Activated CD4-positive, CD25-positive, alpha-beta regulatory T cell treated with anti-CD3 and anti-CD28 coated beads, Interleukin-2, amount 50 U/mL, for 24 hours (primary cell): Measurements from ENCODE around the gene FRMD1.

ENCODE experiments used
- ATAC-seq, 2 donors: fragments of 150-1000 bp; cut with Tn5 transposase; one replicate each; pipeline ENCODE4 v1.10.0; 2021; ENCODE audit warnings: mild to moderate bottlenecking in 1 of 2, moderate library complexity in 1 of 2

FRMD1 gene

DNA sequence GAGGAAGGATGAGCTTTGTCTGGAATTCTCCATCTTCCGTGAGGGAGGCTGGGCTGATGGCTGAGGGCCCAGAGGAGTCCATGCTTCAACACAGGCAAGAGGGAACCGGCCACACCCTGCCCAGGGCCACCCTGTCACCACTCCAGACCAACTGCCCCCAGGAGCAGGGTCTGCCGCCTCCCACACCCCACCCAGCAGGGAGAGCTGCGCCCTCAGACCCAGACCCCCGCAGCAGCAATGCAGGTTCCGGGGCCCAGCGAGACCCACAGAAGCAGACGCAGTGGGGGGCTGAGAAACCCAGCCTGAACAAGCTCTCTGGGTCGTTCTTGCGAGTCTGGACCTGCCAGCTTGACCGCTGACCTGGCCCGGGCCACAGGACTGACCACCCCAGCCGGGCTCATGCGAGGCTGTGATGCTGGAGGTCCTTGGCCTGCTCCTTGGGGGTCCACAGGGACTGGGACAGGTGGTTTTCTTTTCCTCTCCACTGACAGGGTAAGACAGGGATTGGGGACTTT is 25.0 kb downstream of the FRMD1 start:
- no peak for ATAC-seq

- no peak for ATAC-seq
Measured at GRCh38 chr6:168053086-168053956, 25.7 kb downstream of the FRMD1 start.

DNA sequence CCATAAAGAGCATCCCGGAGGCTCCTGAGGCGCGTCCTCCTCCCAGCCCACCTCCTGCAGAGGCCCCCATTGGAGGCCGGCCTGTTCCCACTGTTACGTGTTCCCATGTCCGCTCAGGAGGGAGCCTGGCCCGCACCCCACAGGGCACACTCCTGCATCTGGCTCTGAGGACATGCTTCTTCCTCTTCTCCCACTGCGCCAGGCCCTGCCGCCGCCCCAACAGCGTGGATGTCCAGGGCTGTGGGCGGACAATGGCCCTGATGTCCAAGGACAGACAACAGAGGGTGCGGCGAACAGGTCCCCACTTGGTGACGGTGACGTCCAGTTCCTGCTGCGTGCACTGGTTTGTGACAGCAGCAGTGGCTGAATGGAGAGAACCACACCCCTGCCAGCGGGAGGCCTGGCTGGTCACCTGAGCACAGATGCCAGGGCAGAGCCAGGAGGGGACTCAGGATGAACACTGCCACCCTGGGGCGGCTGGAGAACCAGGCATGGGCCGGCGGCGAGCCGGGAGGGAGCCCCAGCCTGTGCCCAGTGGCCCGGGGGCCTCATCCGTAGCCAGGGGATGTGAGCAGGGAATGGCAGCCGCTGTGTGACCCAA is 26.6 kb downstream of the FRMD1 start:
- ATAC-seq = no peak

- ATAC-seq = no peak
Measured at GRCh38 chr6:168051648-168052047, 27.4 kb downstream of the FRMD1 start.

DNA sequence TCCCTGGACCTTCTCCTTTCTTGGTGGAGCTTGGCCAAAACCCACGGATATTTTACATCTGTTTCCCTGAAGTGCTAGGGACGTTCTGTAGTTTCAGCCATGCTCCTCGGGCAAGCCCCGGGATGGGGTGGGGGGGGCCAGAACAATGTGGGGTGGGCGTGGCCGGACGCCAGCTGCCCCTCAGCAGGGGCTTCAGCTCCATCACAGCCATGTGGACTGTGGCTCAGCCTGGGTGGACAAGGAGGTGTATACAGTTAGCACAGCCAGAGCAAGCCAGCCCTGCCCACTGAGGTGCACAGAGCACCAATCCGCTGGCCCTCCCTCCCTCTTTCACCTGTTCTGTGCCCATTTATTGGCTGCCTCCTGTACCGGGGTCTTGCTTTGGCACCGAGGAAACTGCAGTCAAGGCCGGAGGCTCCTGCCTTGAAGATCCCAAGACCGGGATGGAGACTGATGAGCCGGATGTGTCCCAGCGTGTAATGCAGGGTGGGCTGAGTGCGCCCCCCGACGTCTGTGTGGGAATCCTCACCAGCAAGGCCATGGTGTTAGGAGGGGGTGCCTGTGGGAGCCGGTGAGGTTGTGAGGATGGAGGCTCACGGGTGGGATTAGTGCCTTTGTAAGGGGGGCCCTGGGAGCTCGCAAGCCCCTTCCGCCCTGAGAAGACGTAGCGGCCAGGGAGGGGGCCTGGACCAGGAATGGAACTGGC is 28.0 kb downstream of the FRMD1 start:
- ATAC-seq = no peak

- ATAC-seq = no peak
Measured at GRCh38 chr6:168050225-168050880, 28.7 kb downstream of the FRMD1 start.

DNA sequence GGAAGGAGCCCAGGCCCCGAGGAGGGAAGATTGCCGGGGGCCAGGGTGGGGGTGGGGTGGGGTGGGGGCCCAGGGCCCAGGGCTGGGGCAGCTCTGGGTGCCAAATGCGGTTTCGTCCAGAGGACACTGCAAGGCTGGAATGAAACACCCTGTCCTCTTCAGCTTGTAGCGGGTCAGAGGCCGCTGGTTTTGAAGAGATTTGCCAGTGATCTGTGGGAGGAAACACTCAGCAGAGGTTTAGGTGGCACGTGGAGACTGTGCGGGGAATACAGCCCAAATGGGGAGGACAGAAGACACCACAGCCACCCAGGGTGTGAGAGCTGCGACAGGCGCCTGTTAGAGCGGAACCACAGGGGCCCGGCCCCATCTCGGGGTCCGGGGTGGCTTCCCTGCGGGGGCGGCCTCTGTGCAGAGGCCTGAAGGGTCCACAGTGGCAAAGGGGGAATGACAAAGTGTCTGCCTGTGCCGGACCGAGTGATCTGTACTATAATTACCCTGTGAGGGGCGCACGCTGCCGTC is 29.2 kb downstream of the FRMD1 start:
- no peak for ATAC-seq

DNA sequence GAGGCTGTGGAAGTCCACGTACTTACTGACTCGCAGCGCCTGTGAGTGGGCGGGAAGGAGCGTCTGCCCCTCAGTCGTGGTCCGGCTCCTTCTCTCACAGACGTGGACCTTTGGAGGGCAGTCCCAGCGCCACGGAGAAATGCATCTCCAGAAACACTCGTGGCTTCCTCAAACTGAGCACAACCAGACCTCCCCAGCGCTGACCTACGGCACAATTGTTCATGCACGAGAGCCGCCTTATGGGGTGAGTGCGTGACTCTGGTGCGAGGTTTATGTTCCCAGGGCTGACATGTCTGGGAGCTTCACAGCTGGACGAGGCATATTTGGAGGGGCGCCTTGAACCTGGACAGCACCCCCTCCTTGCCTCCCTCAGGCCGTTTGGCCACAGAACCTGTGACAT is 29.7 kb downstream of the FRMD1 start:
- ATAC-seq = no peak

DNA sequence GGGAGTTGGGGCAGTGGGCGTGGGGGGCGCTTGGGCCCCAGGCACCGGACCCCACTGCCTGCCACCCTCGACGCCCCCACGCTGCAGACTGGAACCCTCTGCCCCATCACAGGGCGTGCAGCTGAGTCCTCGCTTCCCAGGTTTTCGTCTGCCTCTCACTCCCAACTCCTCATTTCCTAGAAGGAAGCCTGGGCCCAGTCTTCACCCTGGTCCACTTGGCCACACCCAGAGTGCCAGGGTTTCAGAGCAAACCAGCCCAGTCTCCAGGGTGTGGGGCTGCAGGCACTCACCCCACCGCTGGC is 30.3 kb downstream of the FRMD1 start:
- ATAC-seq = no peak

GRCh38 chr6:168047841-168048723 is 30.9 kb downstream of the FRMD1 start:
- peak in 1 of 2 donors; percentile 30 for ATAC-seq

DNA sequence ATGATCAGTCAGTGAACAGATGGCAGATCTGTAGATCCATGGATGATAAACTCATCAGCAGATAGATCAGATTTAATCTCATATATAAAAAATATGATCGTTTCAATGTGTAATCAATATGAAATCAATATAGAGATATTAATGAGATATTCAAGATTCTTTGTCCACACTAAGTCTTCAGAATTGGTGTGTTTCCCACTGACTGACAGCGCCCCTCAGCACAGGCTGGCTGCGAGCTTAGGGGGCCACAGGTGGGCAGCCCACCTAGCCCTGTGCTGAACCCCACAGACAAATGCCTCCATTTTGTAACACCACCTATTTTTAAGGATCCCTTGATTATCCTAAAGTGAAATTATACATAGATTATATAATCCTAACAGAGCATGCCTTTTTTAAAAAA is 32.3 kb downstream of the FRMD1 start:
- ATAC-seq = no peak

DNA sequence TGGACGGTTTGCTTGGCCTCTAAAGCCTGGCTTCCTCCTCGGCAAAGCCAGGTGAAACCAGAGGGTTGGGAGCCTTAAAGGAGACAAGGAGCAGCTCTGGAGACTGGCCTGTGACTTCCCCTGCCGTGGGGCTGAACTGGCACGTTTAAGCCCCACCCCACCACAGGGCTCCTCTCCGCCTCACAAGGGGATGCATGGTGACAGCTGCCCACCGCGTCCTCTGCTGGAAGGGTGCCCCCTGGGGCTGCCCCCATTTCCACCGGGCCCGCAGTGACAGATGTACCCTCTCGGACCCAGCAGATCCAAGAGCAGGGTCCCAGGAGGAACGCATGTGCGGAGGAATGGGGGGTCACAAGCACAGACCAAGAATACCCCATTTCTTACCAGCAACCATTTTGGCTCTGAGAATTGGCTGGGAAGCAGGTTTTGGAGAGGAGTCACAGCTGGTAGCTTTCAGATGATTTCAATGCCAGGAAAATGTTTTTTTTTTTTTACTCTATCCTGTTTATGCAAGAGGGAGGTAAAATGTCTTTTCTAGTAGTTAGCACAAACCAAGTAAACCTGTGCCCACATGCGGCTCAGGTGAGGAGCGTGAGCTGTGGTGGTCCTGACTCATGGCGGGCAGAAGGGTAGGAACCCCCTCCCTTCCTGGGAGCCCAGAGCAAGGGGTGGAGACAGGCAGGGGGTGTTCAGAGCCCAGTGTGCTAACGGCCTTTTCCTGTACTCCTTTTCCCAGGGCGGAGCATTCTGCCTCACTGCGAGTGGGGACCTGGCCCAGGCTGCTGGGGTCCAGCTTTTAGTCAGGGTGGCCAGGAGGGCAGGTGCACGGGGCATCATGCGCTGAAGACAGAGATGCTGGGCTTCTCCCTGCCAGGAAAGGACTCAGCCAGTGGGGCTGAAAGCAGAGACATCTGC is 33.0 kb downstream of the FRMD1 start:
- ATAC-seq = no peak

- ATAC-seq = no peak
Measured at GRCh38 chr6:168045141-168045691, 33.8 kb downstream of the FRMD1 start.

DNA sequence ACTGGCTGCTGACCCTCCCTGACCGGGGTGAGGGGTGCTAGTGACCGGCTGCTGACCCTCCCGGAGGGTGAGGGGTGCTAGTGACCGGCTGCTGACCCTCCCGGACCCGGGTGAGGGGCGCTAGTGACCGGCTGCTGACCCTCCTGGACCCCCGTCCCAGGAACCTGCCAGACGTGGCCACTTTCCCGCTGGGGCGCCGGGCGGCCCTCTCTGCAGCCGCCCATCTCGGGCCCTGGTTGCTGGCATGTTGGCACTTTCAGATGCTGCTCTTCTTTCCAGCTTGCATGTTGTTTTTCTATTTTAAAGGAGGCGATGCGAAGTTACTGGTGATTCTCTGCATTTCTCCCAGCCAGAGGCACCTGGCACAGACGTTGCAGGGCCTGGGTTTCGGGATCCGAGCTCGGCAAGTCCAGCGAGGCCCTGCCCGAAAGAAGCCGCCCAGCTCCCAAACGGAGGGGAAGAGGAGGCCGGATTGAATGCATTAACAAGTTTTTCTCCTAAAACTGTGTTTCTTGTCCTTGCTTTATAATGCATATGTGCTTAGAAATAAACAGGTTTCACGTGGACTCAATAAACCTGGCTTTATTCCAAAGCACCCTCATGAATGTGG is 34.4 kb downstream of the FRMD1 start:
- ATAC-seq = no peak

GRCh38 chr6:168043848-168044415 is 35.1 kb downstream of the FRMD1 start:
- ATAC-seq = no peak

GRCh38 chr6:168043193-168043847 is 35.7 kb downstream of the FRMD1 start:
- no peak for ATAC-seq

- no peak for ATAC-seq
Measured at GRCh38 chr6:168042426-168043192, 36.4 kb downstream of the FRMD1 start.

- ATAC-seq = no peak
Measured at GRCh38 chr6:168041928-168042327, 37.1 kb downstream of the FRMD1 start.
